ENCODE data around the gene GYS2.
"Not testable (repeated sequence)": the region's sequence is repeated elsewhere in the genome, so short reads cannot be mapped to it uniquely, and the experiment has no call there.

DNA sequence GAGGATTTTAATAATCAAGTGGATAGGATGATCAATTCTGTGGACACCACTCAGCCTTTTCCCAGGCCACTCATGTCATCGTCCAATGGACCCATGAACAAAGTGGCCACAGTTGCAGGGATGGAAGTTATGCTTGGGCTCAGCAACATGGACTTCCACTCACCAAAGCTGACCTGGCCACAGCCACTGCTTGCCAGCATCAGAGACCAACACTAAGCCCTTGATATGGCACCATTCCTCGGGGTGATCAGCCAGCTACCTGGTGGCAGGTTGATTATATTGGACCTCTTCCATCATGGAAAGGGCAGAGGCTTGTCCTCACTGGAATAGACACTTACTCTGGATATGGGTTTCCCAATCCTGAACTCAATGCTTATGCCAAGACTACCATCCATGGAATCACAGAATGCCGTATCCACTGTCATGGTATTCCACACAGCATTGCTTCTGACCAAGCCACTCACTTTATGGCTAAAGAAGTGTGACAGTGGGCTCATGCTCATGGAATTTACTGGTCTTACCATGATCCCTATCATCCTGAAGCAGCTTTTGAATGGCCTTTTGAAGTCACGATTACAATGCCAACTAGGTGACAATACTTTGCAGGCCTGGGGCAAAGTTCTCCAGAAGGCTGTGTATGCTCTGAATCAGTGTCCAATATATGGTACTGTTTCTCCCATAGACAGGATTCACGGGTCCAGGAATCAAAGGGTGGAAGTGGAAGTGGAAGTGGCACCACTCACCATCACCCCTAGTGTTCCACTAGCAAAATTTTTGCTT, 20.1 kb downstream of the GYS2 start:
- not testable (repeated sequence) for TF ChIP-seq POLR2A, POLR2AphosphoS5 (IDR thresholded peaks at IDR 0.05)
- TF ChIP-seq, protein P1, sequence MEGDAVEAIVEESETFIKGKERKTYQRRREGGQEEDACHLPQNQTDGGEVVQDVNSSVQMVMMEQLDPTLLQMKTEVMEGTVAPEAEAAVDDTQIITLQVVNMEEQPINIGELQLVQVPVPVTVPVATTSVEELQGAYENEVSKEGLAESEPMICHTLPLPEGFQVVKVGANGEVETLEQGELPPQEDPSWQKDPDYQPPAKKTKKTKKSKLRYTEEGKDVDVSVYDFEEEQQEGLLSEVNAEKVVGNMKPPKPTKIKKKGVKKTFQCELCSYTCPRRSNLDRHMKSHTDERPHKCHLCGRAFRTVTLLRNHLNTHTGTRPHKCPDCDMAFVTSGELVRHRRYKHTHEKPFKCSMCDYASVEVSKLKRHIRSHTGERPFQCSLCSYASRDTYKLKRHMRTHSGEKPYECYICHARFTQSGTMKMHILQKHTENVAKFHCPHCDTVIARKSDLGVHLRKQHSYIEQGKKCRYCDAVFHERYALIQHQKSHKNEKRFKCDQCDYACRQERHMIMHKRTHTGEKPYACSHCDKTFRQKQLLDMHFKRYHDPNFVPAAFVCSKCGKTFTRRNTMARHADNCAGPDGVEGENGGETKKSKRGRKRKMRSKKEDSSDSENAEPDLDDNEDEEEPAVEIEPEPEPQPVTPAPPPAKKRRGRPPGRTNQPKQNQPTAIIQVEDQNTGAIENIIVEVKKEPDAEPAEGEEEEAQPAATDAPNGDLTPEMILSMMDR (IDR thresholded peaks at IDR 0.05) = not testable (repeated sequence)
